ENCODE measurements around the gene PTPRN2. TPM values are rescaled to one million over a fixed set of nuclear protein-coding genes. Genes with fewer than 3 reads are reported as not detected.
"Not testable (repeated sequence)": the region's sequence is repeated elsewhere in the genome, so short reads cannot be mapped to it uniquely, and the experiment has no call there.

The PTPRN2 gene
- total and polyA plus RNA-seq, 3 experiments from 2014 or later: 0.33 to 1.2 (median 0.42) TPM

DNA sequence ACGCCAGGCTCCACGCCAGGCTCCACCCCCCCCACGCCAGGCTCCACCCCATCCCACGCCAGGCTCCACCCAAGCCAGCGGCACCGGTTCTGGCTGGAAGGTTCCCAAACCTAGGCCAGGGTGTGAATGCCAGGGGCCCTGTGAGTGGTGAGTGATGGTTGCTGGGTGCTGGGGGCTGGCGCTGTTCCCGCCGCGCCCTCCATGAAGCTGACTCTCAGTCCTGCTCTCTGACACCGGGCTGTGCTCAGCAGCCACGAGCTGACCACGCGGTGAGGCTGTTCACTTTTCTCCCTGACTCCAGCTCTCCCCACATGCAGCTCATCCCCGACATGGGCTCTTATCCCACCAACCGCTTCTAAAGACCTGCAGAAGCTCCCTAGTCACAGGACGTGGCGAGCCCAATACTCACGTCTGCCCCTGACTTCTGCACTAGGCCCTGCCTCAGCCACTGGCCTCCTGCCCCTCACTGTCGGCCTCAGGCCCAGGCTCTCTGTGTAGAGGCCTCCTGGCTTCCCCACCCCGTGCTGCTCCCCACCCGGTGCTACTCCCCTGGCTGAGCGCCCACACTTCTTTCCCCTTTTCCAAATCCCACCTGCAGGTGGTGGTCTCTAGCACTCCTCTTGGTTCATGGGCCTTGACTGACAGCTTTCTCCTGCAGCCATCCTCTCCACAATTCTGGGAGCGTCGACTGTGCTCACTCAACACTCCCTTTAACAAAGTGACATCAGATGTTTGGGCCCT, 603.0 kb downstream of the PTPRN2 start:
- POLR2A ChIA-PET: no interaction called here
- CTCF ChIA-PET: no interaction called here
- no peaks in the 10 kb centered on the region for H3K27me3 Mint-ChIP-seq

DNA sequence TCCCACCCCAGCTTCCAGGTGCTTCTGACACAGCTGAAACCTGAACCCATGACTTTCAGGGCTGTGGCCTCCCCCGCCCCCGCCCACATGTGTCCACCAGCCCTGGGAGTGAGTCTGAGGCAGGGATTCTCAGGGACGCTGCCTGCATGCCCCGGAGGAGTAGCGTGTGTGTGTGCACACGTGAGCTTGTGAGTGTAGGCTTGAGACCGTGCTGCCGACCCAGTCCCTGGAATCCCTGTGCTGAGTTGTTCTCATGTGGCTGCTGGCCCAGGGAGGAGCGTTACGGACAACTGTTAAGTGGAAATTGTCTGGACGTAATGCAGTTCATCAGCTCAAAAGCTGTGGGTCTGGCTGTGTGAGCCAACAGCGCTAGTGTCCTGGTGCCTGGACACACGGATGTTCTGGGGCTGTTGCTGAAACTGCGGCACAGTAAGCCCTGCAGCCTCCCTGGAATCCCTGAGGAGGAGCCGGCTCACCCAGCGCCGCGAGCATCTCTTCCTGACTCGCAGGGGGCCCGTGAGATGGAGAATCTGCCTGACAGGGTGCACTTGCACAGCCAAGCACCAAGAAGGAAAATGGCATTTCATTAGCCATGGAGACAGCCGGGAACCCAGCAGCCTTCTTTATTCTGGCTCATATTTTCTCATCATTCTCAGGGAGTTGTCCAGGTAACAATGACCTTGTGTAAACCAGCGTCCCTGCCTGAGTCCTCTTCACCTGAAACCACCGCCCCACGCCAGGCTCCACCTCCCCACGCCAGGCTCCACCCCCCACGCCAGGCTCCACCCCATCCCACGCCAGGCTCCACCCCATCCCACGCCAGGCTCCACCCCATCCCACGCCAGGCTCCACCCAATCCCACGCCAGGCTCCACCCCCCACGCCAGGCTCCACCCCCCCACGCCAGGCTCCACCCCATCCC, 603.9 kb downstream of the PTPRN2 start:
- ChIA-PET POLR2A (no interaction called here), CTCF (no interaction called here)
- H3K36me3 ChIP-seq (ENCODE audit: insufficient read depth, low read length): no peaks in the 10 kb centered on the region
- H3K9me3 Mint-ChIP-seq: no peaks in the 10 kb centered on the region
- no peak for DNase-seq
- H3K4me3 ChIP-seq (ENCODE audit: low read length): no peak overlapping the region
- no peak overlapping the region for H3K4me3 Mint-ChIP-seq
- no peaks in the 10 kb centered on the region for H3K27me3 Mint-ChIP-seq
- no peaks in the 10 kb centered on the region for H3K36me3 Mint-ChIP-seq
- H3K27ac Mint-ChIP-seq: no peak overlapping the region
- no peaks in the 10 kb centered on the region for H3K4me1 Mint-ChIP-seq
- H3K27me3 ChIP-seq (ENCODE audit: insufficient read depth, low read length, poor library complexity, severe bottlenecking): no peaks in the 10 kb centered on the region
- no peaks in the 10 kb centered on the region for H3K9me3 ChIP-seq (ENCODE audit: low read length)
- no peak overlapping the region for H3K27ac ChIP-seq (ENCODE audit: low read depth, low read length)
- H3K4me1 ChIP-seq (ENCODE audit: insufficient read depth, low read length): no peaks in the 10 kb centered on the region

More for the DNA sequence above, 603.0 kb downstream of the PTPRN2 start:
- Histone ChIP-seq H3K9me3 (ENCODE audit: low read length) (no peaks in the 10 kb centered on the region), H3K4me1 (ENCODE audit: insufficient read depth, low read length) (no peaks in the 10 kb centered on the region), H3K36me3 (ENCODE audit: insufficient read depth, low read length) (no peaks in the 10 kb centered on the region), H3K27me3 (ENCODE audit: insufficient read depth, low read length, poor library complexity, severe bottlenecking) (no peaks in the 10 kb centered on the region), H3K4me3 (ENCODE audit: low read length) (no peak overlapping the region), H3K27ac (ENCODE audit: low read depth, low read length) (no peak overlapping the region)
- Mint-ChIP-seq H3K36me3 (no peaks in the 10 kb centered on the region), H3K27ac (no peak overlapping the region), H3K4me3 (no peak overlapping the region), H3K4me1 (no peaks in the 10 kb centered on the region), H3K9me3 (no peaks in the 10 kb centered on the region)
- DNase-seq: no peak

DNA sequence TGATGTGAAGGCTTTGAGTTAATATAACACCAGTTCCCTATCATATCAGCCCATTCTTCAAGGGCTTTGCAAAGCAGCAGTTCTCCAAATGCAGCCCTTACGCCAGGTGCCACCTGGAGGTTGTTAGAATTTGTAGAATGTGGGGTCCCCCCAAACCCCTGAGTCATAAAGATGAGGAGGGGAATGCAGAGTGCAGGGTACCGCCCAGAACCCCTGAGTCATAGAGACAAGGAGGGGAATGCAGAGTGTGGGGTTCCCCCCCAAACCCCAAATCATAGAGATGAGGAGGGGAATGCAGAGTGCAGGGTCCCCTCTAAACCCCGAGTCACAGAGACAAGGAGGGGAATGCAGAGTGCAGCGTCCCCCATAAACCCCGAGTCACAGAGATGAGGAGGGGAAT, 605.8 kb downstream of the PTPRN2 start:
- Histone ChIP-seq H3K36me3 (ENCODE audit: insufficient read depth, low read length) (no peaks in the 10 kb centered on the region), H3K4me1 (ENCODE audit: insufficient read depth, low read length) (no peaks in the 10 kb centered on the region), H3K27me3 (ENCODE audit: insufficient read depth, low read length, poor library complexity, severe bottlenecking) (no peaks in the 10 kb centered on the region), H3K27ac (ENCODE audit: low read depth, low read length) (no peak overlapping the region), H3K9me3 (ENCODE audit: low read length) (no peaks in the 10 kb centered on the region), H3K4me3 (ENCODE audit: low read length) (no peak overlapping the region)
- Mint-ChIP-seq H3K9me3 (peaks cover 0 to 6% (median 0%) of the 10 kb centered on the region in 5 donors), H3K36me3 (no peaks in the 10 kb centered on the region), H3K4me3 (no peak overlapping the region), H3K27me3 (peaks cover 0 to 2% of the 10 kb centered on the region in 2 donors), H3K4me1 (no peaks in the 10 kb centered on the region), H3K27ac (no peak overlapping the region)
- ChIA-PET POLR2A (no interaction called here), CTCF (no interaction called here)
- no peak for DNase-seq

DNA sequence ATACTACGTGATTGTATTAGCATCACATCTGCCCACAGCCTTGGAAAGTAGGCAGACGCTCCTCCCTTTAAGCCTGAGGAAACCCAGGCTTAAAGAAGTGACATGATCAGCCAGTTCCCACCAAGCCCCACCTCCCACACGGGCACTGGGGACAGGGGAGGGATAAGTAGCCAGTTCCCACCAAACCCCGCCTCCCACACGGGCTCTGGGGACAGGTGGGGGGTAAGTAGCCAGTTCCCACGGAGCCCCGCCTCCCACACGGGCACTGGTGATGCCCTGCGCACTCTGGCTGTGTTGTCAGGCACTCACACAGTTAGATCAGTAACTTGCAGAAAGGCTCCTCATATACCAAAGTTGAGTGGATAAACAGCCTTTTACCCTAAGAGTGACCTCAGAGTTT, 606.8 kb downstream of the PTPRN2 start:
- Mint-ChIP-seq H3K9me3 (peaks cover 0 to 10% (median 0%) of the 10 kb centered on the region in 5 donors), H3K4me1 (no peaks in the 10 kb centered on the region), H3K4me3 (no peak overlapping the region), H3K27ac (no peak overlapping the region), H3K27me3 (peaks cover 0 to 2% of the 10 kb centered on the region in 2 donors), H3K36me3 (no peaks in the 10 kb centered on the region)
- Histone ChIP-seq H3K4me1 (ENCODE audit: insufficient read depth, low read length) (no peaks in the 10 kb centered on the region), H3K9me3 (ENCODE audit: low read length) (no peaks in the 10 kb centered on the region), H3K4me3 (ENCODE audit: low read length) (no peak overlapping the region), H3K36me3 (ENCODE audit: insufficient read depth, low read length) (no peaks in the 10 kb centered on the region), H3K27ac (ENCODE audit: low read depth, low read length) (no peak overlapping the region), H3K27me3 (ENCODE audit: insufficient read depth, low read length, poor library complexity, severe bottlenecking) (no peaks in the 10 kb centered on the region)
- ChIA-PET POLR2A (no interaction called here), CTCF (no interaction called here)
- no peak for DNase-seq

DNA sequence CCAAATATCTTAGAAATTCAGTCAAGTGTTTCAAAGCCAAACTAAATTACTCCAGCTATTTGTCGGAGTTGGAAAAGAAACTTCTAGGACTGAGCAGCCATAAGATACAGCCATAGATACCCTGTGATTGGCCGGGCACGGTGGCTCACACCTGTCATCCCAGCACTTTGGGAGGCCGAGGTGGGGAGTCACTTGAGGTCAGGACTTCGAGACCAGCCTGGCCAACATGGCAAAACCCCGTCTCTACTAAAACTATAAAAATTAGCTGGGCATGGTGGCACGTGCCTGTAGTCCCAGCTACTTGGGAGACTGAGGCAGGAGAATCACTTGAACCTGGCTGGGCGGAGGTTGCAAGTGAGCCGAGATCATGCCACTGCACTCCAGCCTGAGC, 607.3 kb downstream of the PTPRN2 start:
- H3K36me3 ChIP-seq (ENCODE audit: insufficient read depth, low read length); CTCF ChIA-PET; H3K4me1 ChIP-seq (ENCODE audit: insufficient read depth, low read length); DNase-seq; H3K27ac ChIP-seq (ENCODE audit: low read depth, low read length); H3K4me1 Mint-ChIP-seq; H3K36me3 Mint-ChIP-seq; H3K4me3 Mint-ChIP-seq; H3K4me3 ChIP-seq (ENCODE audit: low read length); H3K9me3 ChIP-seq (ENCODE audit: low read length); H3K27me3 ChIP-seq (ENCODE audit: insufficient read depth, low read length, poor library complexity, severe bottlenecking); H3K27ac Mint-ChIP-seq; POLR2A ChIA-PET; H3K27me3 Mint-ChIP-seq: not testable (repeated sequence)
- peaks cover 0 to 14% (median 3%) of the 10 kb centered on the region in 5 donors for H3K9me3 Mint-ChIP-seq

DNA sequence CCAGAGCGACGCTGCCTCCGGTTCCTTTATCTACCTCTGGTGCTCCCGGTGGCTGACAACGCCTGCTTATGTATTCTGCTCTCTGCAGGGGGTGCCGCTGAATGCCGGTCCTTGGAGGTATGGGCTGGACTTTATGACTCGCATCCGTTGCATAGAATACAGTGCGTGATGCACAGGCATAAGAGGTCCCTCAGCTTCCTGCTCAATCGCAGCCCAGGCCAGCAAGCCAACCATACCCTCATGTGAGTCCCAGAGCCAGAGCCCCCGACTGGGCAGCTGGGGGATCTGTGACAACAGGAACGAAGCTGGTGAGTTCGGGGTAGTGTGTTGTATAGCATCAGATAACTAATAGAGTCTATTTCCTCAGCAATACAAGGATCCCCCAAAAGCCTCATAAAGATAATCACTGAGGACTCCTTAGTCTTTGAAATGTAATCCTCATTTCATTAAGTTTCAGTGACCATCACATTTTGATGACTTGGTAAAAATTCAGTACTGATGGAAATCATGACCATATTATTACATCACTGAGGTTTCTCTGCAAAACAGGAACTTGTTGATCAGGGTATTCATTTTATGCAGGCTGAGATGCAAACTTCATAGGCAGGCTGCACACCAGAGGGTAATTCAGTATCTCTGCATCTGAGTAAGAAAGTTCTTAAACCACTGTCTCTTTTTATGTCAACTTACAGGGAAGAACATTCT, 607.8 kb downstream of the PTPRN2 start:
- Mint-ChIP-seq H3K9me3 (peaks cover 0 to 19% (median 8%) of the 10 kb centered on the region in 5 donors), H3K4me3 (no peak overlapping the region), H3K36me3 (no peaks in the 10 kb centered on the region), H3K27me3 (peaks cover 0 to 5% of the 10 kb centered on the region in 2 donors), H3K27ac (no peak overlapping the region), H3K4me1 (no peaks in the 10 kb centered on the region)
- H3K27ac ChIP-seq (ENCODE audit: low read depth, low read length): no peak overlapping the region
- H3K36me3 ChIP-seq (ENCODE audit: insufficient read depth, low read length): no peaks in the 10 kb centered on the region
- no peaks in the 10 kb centered on the region for H3K4me1 ChIP-seq (ENCODE audit: insufficient read depth, low read length)
- ChIA-PET CTCF (no interaction called here), POLR2A (no interaction called here)
- no peaks in the 10 kb centered on the region for H3K9me3 ChIP-seq (ENCODE audit: low read length)
- H3K4me3 ChIP-seq (ENCODE audit: low read length): no peak overlapping the region
- no peak for DNase-seq
- no peaks in the 10 kb centered on the region for H3K27me3 ChIP-seq (ENCODE audit: insufficient read depth, low read length, poor library complexity, severe bottlenecking)

DNA sequence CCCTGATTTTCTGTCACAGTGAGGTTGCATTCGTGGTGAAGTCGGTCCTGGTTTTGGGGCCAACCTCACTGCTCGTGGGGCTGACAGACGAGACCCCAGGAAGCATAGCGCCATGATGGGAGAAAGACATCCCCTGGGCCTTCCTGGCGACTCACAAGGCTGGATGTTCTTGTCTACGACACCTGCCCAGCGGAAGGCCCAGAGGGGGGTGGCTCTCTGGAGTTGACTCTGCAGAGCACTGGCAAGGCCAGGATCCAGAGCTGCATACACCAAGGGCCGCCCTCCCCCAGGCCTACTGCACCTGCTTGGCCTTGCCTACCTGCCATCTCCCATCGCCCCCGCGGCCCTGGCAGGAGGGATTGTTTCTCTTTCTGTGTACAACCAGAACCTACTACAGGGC, 608.9 kb downstream of the PTPRN2 start:
- no peak overlapping the region for H3K4me3 ChIP-seq (ENCODE audit: low read length)

More for the DNA sequence above, 608.9 kb downstream of the PTPRN2 start:
- DNase-seq: no peak
- H3K36me3 Mint-ChIP-seq: no peaks in the 10 kb centered on the region
- no peaks in the 10 kb centered on the region for H3K4me1 Mint-ChIP-seq
- H3K27me3 Mint-ChIP-seq: peaks cover 0 to 5% of the 10 kb centered on the region in 2 donors
- Histone ChIP-seq H3K36me3 (ENCODE audit: insufficient read depth, low read length) (no peaks in the 10 kb centered on the region), H3K27ac (ENCODE audit: low read depth, low read length) (no peak overlapping the region), H3K27me3 (ENCODE audit: insufficient read depth, low read length, poor library complexity, severe bottlenecking) (no peaks in the 10 kb centered on the region), H3K4me1 (ENCODE audit: insufficient read depth, low read length) (no peaks in the 10 kb centered on the region), H3K9me3 (ENCODE audit: low read length) (no peaks in the 10 kb centered on the region)
- POLR2A ChIA-PET: no interaction called here
- H3K27ac Mint-ChIP-seq: no peak overlapping the region
- H3K4me3 Mint-ChIP-seq: no peak overlapping the region
- peaks cover 4 to 22% (median 13%) of the 10 kb centered on the region in 5 donors for H3K9me3 Mint-ChIP-seq
- CTCF ChIA-PET: no interaction called here

Measured in CD8-positive, alpha-beta memory T cell (primary cell).